Spinal cord (tissue), 10 donors: Measurements from ENCODE around the gene RADIL. TPM values are rescaled to one million over a fixed set of nuclear protein-coding genes. Genes with fewer than 3 reads are reported as not detected.

Experiments
- DNase-seq, 6 donors: peaks; one replicate each; pipeline versions ENCODE4 v3.0.0 to v3.0.0-alpha.2; 2013 to 2015; ENCODE audit warnings: low spot score in 6 of 6, low read depth in 4 of 6
- H3K27ac ChIP-seq: one replicate; pipeline ENCODE4 v1.5.1; 2013; ENCODE audit warnings: low read depth, low read length, control low read depth
- H3K27me3 ChIP-seq: one replicate; pipeline ENCODE4 v1.6.1; 2013; ENCODE audit warnings: low read length; ENCODE audit not compliant: control insufficient read depth, insufficient read depth
- H3K36me3 ChIP-seq: one replicate; pipeline ENCODE4 v1.6.1; 2013; ENCODE audit warnings: low read length; ENCODE audit not compliant: control insufficient read depth, insufficient read depth
- H3K4me1 ChIP-seq: one replicate; pipeline ENCODE4 v1.6.1; 2013; ENCODE audit warnings: low read length; ENCODE audit not compliant: control insufficient read depth, insufficient read depth
- H3K4me3 ChIP-seq: one replicate; pipeline ENCODE4 v1.5.1; 2013; ENCODE audit warnings: low read depth, low read length, control low read depth
- H3K9me3 ChIP-seq: one replicate; pipeline ENCODE4 v1.6.1; 2013; ENCODE audit warnings: low read length; ENCODE audit not compliant: control insufficient read depth, insufficient read depth
- WGBS: methylation state at CpG from one replicate; pipeline ENCODE4 v1.1.5; 2013; ENCODE audit warnings: missing lambda C conversion rate; ENCODE audit not compliant: insufficient coverage; 5-methylcytosine and 5-hydroxymethylcytosine counted together
- polyA plus RNA-seq, 2 donors: library from polyadenylated mRNA; unstranded; fragments of 120-200 nt; gene quantifications; one replicate each; pipeline ENCODE4 v1.2.1, GENCODE V29; 2013; ENCODE audit not compliant: insufficient read length in 2 of 2
- total RNA-seq, 2 donors: library from RNA; depleted of rRNA in 1 of 2; stranded (reverse); fragments of 120-200 nt in 1 of 2; fragments of >200 nt in 1 of 2; gene quantifications; one replicate each; pipeline versions ENCODE4 v1.2.3 to v1.2.4, GENCODE V29; 2013 to 2014
- donor health status: healthy.

The RADIL gene
- total and polyA plus RNA-seq, 4 donors = 4.8 to 23.7 (median 13.2) TPM

DNA sequence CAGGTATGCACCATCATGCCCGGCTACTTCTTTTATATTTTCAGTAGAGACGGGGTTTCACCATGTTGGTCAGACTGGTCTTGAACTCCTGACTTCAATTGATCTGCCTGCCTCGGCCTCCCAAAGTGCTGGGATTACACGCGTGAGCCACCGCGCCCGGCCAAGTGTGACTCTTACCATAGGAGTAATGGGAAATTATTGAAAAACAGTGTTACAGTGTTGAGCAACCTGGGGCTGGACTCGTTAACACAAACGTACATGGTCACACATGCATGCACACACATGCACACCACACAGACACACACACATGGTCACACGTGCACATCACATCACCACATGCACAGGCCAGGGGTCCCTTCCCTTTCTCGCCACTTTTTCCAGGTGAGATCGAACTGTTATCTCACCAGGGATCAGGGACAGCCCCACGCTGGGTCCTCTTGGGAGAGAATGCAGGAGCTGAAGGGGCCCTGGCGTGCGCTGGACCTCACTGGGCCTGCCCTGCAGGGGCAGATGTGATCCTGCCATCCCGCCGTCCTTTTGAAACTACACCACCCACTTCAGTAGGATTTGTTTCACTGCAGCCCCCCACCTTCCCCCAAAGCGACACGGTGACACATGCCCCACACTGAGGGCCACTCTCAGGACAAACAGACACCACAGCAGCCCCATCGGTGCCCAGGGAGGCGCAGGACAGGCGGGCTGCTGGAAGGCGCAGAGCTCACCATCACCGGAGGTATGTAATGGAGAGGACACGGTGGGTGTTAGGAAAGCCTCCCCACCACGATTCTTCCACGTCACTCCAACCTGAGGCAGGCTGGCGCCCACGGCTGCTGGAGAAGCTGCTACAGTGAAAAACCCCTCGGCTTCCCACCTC is 10.2 kb downstream of the RADIL start:
- Histone ChIP-seq H3K27me3 (no peaks in the 10 kb centered on the region), H3K27ac (no peak overlapping the region), H3K9me3 (peaks cover 1% of the 10 kb centered on the region), H3K36me3 (peaks cover 60% of the 10 kb centered on the region), H3K4me1 (peaks cover 13% of the 10 kb centered on the region), H3K4me3 (no peak overlapping the region)
- WGBS = 87% methylated on average over 14 of the region's 31 CpGs
- DNase-seq = no peak

GRCh38 chr7:4871930-4872675 is 11.4 kb downstream of the RADIL start:
- WGBS = 71% methylated on average over 17 of the region's 19 CpGs
- Histone ChIP-seq H3K36me3 (peaks cover 48% of the 10 kb centered on the region), H3K4me1 (peaks cover 14% of the 10 kb centered on the region), H3K9me3 (peaks cover 2% of the 10 kb centered on the region), H3K27ac (no peak overlapping the region), H3K27me3 (no peaks in the 10 kb centered on the region), H3K4me3 (no peak overlapping the region)
- no peak for DNase-seq

GRCh38 chr7:4871056-4871680 is 12.3 kb downstream of the RADIL start:
- Histone ChIP-seq H3K36me3 (peaks cover 41% of the 10 kb centered on the region), H3K9me3 (peaks cover 2% of the 10 kb centered on the region), H3K27me3 (no peaks in the 10 kb centered on the region), H3K4me3 (no peak overlapping the region), H3K27ac (no peak overlapping the region), H3K4me1 (peaks cover 18% of the 10 kb centered on the region)
- DNase-seq = no peak
- 80% methylated on average over 21 of the region's 23 CpGs for WGBS

DNA sequence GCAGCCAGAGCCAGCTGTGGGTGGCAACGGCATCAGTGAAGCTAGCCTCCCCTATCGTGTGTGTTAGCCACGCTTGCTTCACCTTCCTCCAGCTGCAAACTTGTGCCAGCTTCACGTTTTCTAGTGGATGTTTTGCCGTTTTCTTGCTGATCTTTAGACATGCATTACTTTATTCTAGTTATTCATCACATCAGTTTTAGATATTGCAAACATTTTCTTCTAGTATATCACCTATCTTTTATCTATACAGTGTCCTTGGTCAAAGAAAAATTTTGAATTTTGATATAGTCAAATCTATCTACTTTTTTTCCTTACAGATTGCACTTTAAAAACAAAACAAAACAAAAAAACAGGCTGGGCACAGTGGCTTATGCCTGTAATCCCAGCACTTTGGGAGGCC is 15.0 kb downstream of the RADIL start:
- H3K27ac ChIP-seq = no peak overlapping the region
- 96% methylated on average over 5 of the region's 5 CpGs for WGBS
- H3K36me3 ChIP-seq = peaks cover 20% of the 10 kb centered on the region
- no peak for DNase-seq
- H3K9me3 ChIP-seq = peaks cover 2% of the 10 kb centered on the region
- peaks cover 13% of the 10 kb centered on the region for H3K4me1 ChIP-seq
- no peak overlapping the region for H3K4me3 ChIP-seq
- H3K27me3 ChIP-seq = no peaks in the 10 kb centered on the region

- Histone ChIP-seq H3K4me1 (peaks cover 11% of the 10 kb centered on the region), H3K27me3 (no peaks in the 10 kb centered on the region), H3K4me3 (no peak overlapping the region), H3K9me3 (peaks cover 5% of the 10 kb centered on the region), H3K27ac (no peak overlapping the region), H3K36me3 (peaks cover 8% of the 10 kb centered on the region)
- DNase-seq = no peak
- WGBS = 65% methylated on average over 8 of the region's 9 CpGs
These were observed 16.7 kb downstream of the RADIL start for GRCh38 chr7:4866528-4867496.

DNA sequence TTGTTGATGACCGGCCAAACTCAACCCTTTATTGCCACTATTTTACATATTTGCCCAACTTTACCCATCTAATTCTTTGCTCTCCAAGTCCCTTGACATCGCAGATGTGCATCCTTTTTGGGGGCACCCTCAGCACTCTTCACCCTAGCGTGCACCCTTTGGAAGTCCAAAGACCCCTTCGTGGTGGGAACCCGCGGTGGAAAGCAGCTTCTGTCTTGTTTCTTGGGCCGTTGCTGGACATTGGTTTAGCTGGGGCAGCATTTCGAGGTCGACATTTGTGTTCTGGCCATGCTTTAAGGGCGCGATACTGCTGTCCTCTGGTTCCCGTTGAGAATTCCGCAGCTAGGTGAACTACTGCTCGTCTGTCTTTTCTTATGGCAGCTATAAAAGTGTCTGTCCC is 21.4 kb downstream of the RADIL start:
- peaks cover 5% of the 10 kb centered on the region for H3K36me3 ChIP-seq
- H3K27me3 ChIP-seq = no peaks in the 10 kb centered on the region
- H3K27ac ChIP-seq = no peak overlapping the region
- H3K9me3 ChIP-seq = peaks cover 4% of the 10 kb centered on the region
- H3K4me3 ChIP-seq = peak overlapping the region; percentile 35
- no peak for DNase-seq
- WGBS = 87% methylated on average over 14 of the region's 14 CpGs
- H3K4me1 ChIP-seq = peaks cover 13% of the 10 kb centered on the region

DNA sequence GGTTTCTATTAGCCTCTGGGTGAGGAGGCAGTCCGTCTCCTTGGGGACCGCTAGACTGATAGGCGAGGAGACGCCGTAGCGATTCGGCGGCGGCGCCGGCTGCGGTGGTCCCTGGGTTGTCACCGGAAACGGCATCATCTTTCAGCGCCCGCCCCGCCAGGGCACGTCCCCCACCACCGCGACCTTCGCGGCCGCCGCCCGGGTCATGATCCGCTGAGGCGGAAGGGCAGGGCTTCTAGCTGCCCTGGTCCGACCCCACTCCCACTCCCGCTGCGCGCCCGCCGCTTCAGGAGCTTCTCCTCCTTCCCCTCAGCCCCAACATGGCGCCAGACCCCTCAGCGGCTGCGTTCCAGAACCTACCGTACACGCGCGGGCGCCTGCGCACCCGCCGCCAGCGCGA is 21.8 kb downstream of the RADIL start, which contains the start of gene PAPOLB:
PAPOLB (minus strand) TSS at position 358 of the 400 bp plus-strand sequence; CDS start at position 138, 220 bp downstream.
- peaks cover 4% of the 10 kb centered on the region for H3K9me3 ChIP-seq
- no peaks in the 10 kb centered on the region for H3K27me3 ChIP-seq
- WGBS = 13% methylated on average over 44 of the region's 46 CpGs
- H3K4me1 ChIP-seq = peaks cover 9% of the 10 kb centered on the region
- DNase-seq = peak in 2 of 6 donors; percentile 49 to 60
- H3K36me3 ChIP-seq = peaks cover 5% of the 10 kb centered on the region
- no peak within 1 kb of the TSS for H3K27ac ChIP-seq
- H3K4me3 ChIP-seq = peak within 1 kb of the TSS; percentile 35

- Histone ChIP-seq H3K27ac (no peak overlapping the region), H3K36me3 (peaks cover 5% of the 10 kb centered on the region), H3K4me1 (peaks cover 9% of the 10 kb centered on the region), H3K4me3 (peak overlapping the region; percentile 35), H3K27me3 (no peaks in the 10 kb centered on the region), H3K9me3 (peaks cover 4% of the 10 kb centered on the region)
- 87% methylated on average over 8 of the region's 11 CpGs for WGBS
- DNase-seq = no peak
These were observed 22.3 kb downstream of the RADIL start for GRCh38 chr7:4861227-4861626.

DNA sequence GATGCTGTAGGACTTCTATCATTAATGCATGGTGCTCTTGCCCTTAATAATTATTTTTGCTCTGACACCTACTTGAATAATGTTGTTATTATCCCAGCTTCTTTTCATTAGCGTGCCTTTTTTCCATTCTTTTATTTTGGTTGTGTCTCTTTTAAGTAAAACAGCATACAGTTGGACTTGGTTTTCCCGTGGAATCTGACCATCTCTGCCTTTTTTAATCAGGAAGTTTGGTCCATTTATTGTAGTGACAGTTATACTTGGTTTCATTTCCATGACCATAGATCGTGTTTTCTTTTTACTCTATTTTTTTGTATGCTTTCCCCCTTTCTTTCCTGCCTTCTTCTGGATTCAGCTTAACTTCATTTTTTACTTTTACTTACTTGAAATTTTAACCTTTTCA is 26.3 kb downstream of the RADIL start:
- Histone ChIP-seq H3K9me3 (peaks cover 2% of the 10 kb centered on the region), H3K27me3 (no peaks in the 10 kb centered on the region), H3K36me3 (peaks cover 8% of the 10 kb centered on the region), H3K27ac (no peak overlapping the region), H3K4me3 (no peak overlapping the region), H3K4me1 (peaks cover 8% of the 10 kb centered on the region)
- no peak for DNase-seq
- WGBS = no CpG with 5 or more reads among the region's 3 CpGs
